Stomach (tissue), 4 donors: ENCODE data around the gene RAB3B.

Experiments used
- EP300 ChIP-seq: sonication (generic); formaldehyde crosslinking; IDR thresholded peaks from one replicate; pipeline ENCODE4 v1.6.1; 2017; ENCODE audit warnings: antibody characterized with exemption
- POLR2A ChIP-seq, 4 donors: fragments of 450-650 bp; IDR thresholded peaks; one replicate each; pipeline ENCODE4 v1.6.1; 2016; ENCODE audit warnings: antibody characterized with exemption in 4 of 4, control low read depth in 2 of 4, mild to moderate bottlenecking in 1 of 4, moderate library complexity in 1 of 4
- POLR2AphosphoS5 ChIP-seq, 3 donors: sonication (generic); formaldehyde crosslinking; IDR thresholded peaks; one replicate each; pipeline ENCODE4 v1.6.1; 2016; ENCODE audit warnings: antibody characterized with exemption in 3 of 3
- TF ChIP-seq, protein P1 (sequence below), 7 experiments: fragments of 450-650 bp in 4 of 7; fragments of 200-600 bp in 3 of 7; sonication (generic) in 3 of 7; IDR thresholded peaks; one replicate each; pipeline ENCODE4 v1.5.1; 2016 to 2019; ENCODE audit warnings: antibody characterized with exemption in 7 of 7, control low read depth in 2 of 7, mild to moderate bottlenecking in 1 of 7

DNA sequence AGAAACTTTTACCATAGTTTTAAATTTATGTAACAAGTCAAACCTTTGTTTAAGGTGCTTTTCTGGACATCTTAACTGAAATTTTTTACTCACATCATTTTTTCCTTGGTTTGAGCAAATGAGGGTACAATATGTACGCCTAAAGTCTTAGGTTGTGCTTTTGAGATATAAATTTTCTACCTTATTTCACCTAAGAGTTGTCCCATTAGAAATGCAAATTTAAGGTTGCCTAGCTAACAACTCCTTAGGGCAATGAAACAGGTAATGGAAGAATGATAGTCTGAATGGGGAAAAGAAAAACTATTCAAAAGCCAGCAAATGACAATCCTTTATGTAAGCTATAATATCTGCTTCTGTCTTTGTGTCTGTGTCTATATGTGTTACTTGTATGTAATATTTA lies 131.6 kb downstream of the RAB3B start:
- TF ChIP-seq, protein P1, sequence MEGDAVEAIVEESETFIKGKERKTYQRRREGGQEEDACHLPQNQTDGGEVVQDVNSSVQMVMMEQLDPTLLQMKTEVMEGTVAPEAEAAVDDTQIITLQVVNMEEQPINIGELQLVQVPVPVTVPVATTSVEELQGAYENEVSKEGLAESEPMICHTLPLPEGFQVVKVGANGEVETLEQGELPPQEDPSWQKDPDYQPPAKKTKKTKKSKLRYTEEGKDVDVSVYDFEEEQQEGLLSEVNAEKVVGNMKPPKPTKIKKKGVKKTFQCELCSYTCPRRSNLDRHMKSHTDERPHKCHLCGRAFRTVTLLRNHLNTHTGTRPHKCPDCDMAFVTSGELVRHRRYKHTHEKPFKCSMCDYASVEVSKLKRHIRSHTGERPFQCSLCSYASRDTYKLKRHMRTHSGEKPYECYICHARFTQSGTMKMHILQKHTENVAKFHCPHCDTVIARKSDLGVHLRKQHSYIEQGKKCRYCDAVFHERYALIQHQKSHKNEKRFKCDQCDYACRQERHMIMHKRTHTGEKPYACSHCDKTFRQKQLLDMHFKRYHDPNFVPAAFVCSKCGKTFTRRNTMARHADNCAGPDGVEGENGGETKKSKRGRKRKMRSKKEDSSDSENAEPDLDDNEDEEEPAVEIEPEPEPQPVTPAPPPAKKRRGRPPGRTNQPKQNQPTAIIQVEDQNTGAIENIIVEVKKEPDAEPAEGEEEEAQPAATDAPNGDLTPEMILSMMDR (IDR thresholded peaks at IDR 0.05): no peak
- TF ChIP-seq EP300: no peak
- TF ChIP-seq POLR2A (IDR thresholded peaks at IDR 0.05): no peak
- TF ChIP-seq POLR2AphosphoS5 (IDR thresholded peaks at IDR 0.05): no peak
